Suprapubic skin (tissue), 3 donors: Measurements from ENCODE around the gene GTF2H1.

Source experiments
- POLR2A ChIP-seq, 2 donors: fragments of 450-650 bp; IDR thresholded peaks; one replicate each; pipeline ENCODE4 v1.6.1; 2017; ENCODE audit warnings: antibody characterized with exemption in 2 of 2, mild to moderate bottlenecking in 2 of 2, moderate library complexity in 2 of 2
- TF ChIP-seq, protein P1 (sequence below), 2 donors: fragments of 200-600 bp in 1 of 2; fragments of 450-650 bp in 1 of 2; sonication (generic) in 1 of 2; IDR thresholded peaks; one replicate each; pipeline ENCODE4 v1.5.1; 2016 to 2019; ENCODE audit warnings: antibody characterized with exemption in 2 of 2, mild to moderate bottlenecking in 1 of 2, moderate library complexity in 1 of 2

DNA sequence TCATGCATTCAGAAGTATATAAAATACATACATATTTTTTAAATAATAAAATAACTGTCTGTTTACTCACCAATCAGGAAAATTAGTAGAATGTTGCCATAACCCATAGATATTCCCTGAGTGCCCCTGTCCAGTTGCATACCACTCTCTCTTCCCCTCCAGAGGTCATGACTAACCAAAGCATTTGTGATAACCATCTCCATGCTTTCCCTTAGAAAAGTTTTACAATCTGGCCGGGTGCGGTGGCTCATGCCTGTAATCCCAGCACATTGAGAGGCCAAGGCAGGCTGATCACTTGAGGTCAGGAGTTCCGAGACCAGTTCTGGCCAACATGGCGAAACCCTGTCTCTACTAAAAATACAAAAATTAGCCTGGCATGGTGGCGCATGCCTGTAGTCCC is 38.8 kb downstream of the GTF2H1 start:
- TF ChIP-seq, protein P1, sequence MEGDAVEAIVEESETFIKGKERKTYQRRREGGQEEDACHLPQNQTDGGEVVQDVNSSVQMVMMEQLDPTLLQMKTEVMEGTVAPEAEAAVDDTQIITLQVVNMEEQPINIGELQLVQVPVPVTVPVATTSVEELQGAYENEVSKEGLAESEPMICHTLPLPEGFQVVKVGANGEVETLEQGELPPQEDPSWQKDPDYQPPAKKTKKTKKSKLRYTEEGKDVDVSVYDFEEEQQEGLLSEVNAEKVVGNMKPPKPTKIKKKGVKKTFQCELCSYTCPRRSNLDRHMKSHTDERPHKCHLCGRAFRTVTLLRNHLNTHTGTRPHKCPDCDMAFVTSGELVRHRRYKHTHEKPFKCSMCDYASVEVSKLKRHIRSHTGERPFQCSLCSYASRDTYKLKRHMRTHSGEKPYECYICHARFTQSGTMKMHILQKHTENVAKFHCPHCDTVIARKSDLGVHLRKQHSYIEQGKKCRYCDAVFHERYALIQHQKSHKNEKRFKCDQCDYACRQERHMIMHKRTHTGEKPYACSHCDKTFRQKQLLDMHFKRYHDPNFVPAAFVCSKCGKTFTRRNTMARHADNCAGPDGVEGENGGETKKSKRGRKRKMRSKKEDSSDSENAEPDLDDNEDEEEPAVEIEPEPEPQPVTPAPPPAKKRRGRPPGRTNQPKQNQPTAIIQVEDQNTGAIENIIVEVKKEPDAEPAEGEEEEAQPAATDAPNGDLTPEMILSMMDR (IDR thresholded peaks at IDR 0.05) = no peak
- no peak for TF ChIP-seq POLR2A (IDR thresholded peaks at IDR 0.05)
